GM10266 (cell line): Measurements from ENCODE around the gene CDK10.

ENCODE experiments used
- DNase-seq: peaks from one replicate; pipeline ENCODE4 v3.0.0; 2012; ENCODE audit errors: extremely low spot score
- CTCF ChIP-seq: IDR thresholded peaks from 2 replicates; pipeline ENCODE4 v1.5.1; 2012; ENCODE audit warnings: mild to moderate bottlenecking, low read depth; ENCODE audit not compliant: control insufficient read depth, insufficient read depth; ENCODE audit errors: missing control alignments

Gene CDK10

GRCh38 chr16:89700100-89700648, 13.7 kb downstream of the CDK10 start:
- peak; percentile 98 for DNase-seq
- peak; percentile 83 for TF ChIP-seq CTCF

- peak; percentile 77 for DNase-seq
- peak; percentile 68 for TF ChIP-seq CTCF
Measured at GRCh38 chr16:89700649-89701424, 14.3 kb downstream of the CDK10 start.

- peak; percentile 56 for TF ChIP-seq CTCF
- peak; percentile 99 for DNase-seq
Measured at GRCh38 chr16:89701425-89702406, 15.2 kb downstream of the CDK10 start, which contains the start of gene SPATA2L. TSS of gene SPATA2L (minus strand) at chr16:89701705. CDS start at chr16:89701232, 473 bp downstream.

DNA sequence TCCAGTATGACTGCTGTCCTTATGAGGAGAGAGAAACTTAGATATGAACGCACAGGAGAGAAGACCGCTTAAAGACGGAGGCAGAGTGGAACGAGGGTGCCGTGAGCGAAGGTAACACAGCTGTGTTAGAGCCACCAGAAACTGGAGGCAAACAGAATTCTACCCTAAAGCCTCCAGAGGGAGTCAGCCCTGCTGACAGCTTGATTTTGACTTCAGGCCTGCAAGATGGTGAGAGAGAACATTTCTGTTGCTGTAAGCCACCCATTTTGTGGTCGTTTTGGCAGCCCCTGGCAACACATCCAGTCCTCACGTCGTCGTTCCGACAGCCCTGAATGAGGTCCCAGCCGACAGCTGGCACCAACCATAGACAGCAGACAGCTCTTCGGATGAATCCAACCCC, 17.8 kb downstream of the CDK10 start:
- no peak for TF ChIP-seq CTCF
- no peak for DNase-seq

- DNase-seq, result no peak
- no peak for TF ChIP-seq CTCF
Measured at GRCh38 chr16:89705006-89705405, 18.5 kb downstream of the CDK10 start.

- no peak for TF ChIP-seq CTCF
- no peak for DNase-seq
Measured at GRCh38 chr16:89706518-89707260, 20.2 kb downstream of the CDK10 start.
